ENCODE results near the gene PLA2G6.
A peak's percentile ranks its signal among the peaks of the same experiment; 100 is the strongest.
"Not testable (repeated sequence)": the region's sequence is repeated elsewhere in the genome, so short reads cannot be mapped to it uniquely, and the experiment has no call there.

The PLA2G6 gene

DNA sequence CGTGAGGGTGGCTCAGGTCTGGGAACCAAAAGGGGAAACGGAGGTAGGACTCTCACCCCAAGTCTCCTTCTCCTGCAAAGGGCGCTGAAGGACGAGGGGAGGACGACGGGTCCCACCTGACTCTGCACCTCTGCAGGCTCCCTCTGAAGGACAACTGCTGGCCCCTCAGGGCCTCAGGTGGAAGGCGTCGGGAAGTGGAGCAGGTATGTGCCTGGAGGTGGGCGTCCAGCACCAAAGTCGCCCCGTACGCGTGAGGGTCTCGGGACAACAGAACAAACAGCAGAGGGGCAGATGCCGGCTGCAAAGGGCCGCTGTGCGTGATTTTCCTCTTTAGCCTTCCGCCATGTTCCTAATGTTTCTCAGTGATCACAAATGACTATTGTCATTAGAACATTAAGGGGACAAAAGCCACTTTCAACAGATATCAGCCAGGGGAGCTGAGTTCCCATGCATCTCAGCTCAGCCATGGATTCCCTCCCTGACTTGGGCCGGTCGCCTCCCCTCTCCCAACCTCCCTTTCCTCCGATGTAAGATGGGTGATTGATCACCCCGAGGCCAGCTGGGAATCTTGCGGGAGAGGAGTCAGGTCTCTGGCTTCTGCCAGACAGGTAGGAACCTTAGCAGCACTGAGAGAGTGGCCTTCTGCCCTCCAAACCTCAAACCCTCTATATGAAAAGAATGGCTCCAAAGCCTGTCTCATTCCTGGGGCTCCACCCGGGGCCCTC is 98.5 kb downstream of the PLA2G6 start:
- no peak for DNase-seq

DNA sequence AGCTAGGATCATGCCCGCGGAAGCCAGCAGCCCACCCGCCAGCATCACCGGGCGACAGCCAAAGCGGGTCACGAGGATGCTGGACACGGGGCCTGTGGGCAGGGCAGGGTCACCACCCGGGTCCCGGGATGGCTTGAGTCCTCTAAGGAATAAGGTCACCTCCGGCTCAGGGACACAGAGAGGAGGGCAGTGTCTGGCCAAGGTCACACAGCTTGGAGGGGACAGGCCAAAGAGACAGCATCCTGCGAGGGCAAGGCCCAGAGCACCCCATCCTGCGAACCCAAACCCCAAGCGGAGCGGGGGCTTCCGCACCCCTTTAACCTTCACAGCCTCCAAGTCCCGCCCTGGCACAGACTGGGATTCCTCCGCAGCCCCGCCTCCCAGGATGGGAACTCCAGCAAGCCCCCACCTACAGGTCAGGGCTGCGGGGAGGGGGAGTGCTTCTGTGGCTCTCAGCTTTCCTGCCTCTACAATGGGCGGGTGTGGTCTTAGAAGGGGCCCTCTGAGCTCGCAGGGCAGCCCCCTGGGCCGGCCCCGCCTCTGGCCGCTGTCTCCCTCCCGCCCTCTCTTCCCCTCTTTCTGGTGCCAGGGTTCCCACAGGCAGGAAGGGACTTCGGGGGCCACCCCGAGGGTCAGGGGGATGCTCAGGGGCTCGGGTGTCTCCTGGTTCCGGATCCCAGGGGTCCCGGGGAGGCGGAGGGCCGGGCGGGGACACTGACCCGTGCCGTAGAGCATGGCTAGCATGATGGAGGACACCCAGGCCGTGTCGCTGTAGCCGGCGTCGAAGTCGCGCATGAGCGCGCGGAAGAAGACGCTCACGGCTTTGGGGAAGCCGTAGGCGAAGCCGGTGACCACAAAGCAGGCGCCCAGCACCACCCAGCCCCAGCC is 99.4 kb downstream of the PLA2G6 start:
- DNase-seq = peak in 1 of 14 donors; percentile 38

DNA sequence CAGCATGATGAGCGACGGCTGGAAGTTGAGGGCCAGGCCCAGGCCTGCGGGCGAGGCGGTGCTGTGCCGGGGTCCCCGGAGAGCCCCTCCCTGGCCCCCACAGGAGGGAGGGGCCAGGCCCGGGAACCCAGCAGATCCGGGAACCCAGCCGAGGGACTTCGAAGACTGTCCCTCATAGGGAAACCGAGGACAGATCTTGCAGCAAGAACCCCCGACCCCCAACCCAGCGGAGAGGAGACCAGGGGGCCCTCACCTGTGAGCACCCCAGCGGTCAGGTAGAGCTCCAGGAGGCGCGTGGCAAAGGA is 100.0 kb downstream of the PLA2G6 start:
- no peak for DNase-seq

DNA sequence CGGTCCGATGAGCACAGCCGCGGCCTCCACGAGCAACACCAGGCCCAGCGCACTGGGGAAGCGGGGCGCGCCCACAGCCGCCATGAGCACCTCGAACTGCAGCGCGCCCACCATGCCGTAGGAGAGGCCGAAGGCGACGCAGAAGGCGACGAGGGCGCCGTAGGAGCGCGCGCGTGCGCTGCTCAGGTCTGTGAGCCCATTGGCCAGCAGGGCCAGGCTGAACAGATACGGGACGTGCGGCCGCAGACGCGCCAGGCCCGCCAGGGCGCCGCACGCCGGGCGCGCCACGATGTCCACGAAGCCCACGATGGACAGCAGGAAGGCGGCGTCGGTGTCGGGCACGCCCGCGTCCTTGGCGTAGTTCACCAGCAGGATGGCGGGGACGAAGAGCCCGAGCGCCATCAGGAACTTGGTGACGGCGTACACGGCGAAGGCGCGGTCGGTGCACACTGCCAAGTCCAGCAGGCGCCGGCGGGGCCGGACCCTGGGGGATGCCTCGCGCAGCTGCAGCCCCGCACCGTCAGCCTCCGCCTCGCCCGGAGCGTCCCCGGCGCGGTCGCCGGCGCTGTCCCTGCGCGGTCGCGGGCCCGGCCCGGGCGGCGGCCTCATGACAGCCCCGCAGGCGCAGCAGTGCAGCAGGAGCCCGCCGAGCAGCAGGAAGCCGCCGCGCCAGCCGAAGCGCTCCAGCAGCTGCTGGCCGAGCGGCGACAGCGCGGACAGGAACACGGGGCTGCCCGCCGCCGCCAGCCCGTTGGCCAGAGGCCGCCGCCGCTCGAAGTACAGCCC is 100.6 kb downstream of the PLA2G6 start:
- DNase-seq = peak in 4 of 14 donors; percentile 12 to 45 (median 37)

DNA sequence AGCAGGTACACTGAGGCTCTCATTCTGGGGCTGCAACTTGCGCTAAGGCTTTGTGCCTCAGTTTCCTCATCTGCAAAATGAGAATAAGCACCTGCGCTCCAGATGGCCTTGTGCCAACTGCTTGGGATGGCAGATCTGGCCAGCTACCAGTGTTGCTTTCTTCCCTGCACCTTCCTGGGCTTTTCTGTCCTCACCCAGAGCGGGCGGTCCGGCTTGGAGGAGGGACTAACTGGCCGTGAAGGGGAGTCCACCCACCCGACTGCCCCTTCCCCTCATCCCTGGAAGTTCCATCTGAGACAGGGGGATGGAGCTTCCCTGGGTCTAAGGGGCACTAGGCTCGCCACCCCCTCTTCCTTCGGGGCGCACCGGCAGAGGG is 101.2 kb downstream of the PLA2G6 start:
- DNase-seq = no peak

DNA sequence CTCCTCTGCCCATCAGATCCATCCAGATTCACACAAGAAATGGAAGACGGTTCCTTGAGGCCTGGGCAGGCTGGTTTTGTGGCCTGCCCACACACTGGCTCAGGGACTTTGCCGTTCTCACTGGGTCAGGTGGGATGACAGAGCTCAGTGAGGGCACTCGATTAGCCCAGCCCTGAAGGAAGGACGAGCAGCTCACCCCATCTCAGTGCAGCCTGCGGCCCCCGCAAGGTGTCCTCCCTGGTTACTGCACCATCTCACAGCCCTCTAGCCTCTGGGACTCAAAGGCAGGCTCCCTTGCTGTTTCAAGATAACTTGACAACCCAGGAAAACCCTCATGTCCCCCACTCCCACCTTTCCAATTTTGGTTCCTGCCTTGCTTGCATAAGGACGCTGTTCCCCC is 101.8 kb downstream of the PLA2G6 start:
- DNase-seq = no peak

DNA sequence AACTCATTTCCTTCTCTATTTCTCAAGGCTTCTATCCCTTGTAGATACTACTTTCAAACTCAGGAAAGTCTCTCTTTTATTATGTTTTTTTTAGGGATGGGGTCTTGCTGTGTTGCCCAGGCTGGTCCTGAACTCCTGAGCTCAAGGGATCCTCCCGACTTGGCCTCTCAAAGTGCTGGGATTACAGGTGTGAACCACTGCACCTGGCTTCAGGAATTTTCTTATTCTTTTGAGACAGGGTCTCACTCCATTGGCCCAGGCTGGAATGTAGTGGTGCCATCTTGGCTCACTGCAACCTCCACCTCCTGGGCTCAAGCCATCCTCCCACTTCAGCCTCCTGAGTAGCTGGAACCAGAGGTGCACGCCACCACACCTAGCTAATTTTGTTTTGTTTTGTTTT is 102.4 kb downstream of the PLA2G6 start:
- DNase-seq = not testable (repeated sequence)

DNA sequence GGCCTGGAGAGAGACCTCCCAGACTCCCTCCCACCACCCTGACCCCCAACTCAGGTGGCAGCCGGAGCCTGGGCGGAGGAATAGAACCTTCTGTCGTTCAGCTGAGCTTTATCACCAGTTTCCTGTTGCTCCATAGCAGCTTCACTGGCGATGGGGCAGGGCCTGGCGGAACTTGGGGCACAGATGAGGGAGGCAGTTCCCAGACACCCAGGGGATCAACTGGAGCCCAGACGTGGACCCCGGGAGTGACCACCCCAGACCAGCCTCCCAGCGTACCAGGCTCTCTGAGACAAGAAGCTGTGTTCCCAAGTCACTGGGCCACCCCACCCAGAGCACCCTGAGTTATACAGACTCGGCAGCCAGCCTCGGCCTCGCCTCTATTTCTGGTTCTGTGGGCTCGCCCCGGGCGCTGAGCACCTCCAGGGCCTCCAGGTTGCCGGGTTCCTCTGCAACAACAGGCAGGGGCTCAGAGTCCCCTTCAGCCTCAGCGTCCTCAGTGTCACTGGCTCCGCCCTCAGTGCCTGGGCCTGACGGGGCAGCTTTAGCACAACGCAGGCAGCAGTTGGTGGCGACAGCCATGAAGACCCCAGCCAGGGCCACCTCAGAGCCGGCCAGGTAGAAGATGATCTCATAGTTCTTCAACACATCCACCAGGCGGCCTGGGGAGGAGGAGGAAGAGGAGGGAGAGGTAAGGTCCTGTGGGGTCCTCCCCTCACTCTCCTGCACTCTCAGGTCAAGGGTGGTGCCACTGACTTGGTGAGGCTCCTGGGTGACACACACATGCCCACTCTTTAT is 103.4 kb downstream of the PLA2G6 start:
- no peak for DNase-seq

DNA sequence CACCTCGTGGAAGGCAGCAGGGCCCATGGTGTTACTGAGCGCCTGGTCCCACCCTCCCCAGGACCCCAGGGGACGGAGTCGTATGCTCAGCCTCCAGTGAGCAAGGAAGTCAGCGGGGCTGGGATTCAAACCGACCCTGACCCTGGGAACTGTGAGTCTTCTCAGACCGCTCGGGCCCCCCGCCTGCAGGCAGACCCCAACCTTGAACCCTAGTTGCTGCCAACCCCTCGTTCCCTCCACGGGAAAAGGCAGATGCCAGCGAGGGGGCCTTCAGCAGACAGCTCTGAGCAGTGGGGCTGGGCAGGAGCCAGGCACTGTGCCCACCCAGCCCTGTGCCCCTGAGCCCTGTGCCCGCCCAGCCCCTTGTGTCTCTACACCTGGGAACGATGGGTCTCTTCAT is 104.0 kb downstream of the PLA2G6 start:
- no peak for DNase-seq

DNA sequence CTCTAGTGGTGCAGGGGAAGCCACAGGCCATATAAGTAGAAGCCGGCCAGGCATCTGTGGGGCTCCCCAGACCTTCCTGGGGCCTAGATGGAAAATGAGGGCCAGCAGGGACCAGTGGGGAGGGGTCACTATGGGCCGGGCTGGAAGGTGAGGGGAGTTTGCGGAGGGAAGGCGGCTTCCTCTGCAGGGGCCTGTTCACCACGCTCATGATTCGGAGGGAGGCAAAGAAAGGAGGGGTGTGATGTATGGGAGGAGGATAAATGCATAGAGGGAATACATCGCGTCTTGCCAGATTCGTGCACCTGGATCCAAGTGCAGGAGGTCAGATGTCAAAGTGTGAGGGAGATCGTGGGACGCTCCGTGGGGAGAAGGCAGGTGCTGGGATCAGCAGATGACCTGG is 104.5 kb downstream of the PLA2G6 start:
- DNase-seq = no peak

DNA sequence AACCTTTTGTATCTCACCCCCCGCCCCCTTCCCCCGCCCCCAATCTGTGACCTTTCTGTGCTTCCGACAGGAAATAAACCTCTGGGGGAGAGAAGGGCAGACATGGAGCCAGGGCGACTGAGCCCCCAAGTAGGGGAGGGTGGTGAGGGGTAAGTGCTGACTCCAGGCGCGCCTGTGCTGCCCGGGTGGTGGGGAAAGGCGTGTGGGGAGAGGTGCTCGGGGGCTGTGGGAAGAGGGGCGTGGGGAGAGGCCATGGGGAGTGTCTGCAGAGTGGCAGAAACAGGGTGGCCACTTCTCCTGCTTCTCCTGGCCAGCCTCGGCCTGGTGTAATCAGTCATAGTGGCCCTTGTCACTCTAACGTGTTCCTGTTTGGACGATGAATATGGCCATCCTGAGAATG is 105.7 kb downstream of the PLA2G6 start:
- no peak for DNase-seq

DNA sequence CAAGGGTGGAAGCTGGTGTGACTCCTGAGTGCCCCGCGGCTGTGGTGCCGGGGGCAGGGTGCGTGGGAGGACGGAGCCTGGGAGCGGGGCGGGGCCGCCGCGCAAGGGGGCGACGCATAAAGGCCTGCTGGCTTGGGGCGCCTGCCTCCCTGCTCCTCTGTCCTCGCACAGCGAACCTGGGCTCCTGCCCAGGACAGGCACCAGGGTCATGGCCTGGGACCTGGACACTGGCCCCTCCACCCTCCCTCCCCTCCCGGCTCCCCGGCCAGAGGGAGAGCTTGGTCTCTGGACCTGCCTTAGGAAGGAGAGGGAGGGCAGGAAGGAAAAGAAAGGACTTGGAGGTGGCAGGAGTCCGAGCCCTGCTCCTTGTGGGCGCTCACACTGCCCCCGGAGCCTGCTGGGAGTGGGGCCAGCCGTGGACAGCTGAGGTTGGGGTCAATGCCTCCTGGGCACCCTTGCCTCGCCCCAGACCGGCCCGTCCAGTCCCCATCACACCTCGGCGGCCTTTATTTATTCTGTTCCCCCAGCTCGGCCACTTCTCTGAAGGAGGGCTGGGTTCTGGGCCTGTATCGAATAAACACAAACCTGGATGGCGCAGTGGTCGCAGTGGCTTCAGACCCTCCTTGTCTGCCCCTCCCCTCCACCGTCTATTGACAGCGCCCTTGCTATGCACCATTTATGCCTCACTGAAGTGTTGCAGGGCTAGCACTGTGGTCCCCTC is 106.4 kb downstream of the PLA2G6 start:
- no peak for DNase-seq

DNA sequence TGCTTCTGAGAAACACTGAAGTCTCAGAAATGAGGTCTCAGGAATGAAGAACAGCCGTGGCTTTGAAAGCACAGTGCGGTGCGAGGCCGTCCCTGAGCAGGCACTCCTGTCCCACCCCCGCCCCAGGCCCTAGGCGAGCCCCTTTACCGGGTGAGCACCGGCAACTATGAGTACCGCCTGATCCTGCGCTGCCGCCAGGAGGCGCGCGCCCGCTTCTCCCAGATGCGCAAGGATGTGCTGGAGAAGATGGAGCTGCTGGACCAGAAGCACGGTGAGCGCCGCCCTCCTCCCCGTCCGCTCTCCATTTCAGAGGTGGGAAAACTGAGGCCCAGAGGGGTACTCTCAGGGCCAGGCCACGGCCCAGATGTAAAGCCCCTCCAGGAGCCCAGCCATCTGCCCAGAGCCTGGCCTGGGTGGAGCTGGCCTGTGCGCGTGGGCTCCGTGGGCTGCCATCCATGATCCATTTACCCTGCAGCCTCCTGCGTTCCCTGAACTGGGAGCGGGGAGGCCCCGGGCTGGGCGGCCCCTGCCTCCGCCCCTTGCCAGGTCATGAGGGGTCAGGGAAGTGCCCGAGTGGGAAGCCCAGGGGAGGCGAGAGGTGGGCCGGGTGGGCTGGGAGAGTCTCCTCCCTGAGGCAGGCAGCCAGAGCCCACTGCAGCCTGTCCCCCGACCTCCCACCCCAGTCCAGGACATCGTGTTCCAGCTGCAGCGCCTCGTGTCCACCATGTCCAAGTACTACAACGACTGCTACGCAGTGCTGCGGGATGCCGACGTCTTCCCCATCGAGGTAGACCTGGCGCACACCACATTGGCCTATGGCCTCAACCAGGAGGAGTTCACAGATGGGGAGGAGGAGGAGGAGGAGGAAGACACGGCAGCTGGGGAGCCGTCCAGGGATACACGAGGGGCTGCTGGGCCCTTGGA is 107.2 kb downstream of the PLA2G6 start:
- DNase-seq = no peak

DNA sequence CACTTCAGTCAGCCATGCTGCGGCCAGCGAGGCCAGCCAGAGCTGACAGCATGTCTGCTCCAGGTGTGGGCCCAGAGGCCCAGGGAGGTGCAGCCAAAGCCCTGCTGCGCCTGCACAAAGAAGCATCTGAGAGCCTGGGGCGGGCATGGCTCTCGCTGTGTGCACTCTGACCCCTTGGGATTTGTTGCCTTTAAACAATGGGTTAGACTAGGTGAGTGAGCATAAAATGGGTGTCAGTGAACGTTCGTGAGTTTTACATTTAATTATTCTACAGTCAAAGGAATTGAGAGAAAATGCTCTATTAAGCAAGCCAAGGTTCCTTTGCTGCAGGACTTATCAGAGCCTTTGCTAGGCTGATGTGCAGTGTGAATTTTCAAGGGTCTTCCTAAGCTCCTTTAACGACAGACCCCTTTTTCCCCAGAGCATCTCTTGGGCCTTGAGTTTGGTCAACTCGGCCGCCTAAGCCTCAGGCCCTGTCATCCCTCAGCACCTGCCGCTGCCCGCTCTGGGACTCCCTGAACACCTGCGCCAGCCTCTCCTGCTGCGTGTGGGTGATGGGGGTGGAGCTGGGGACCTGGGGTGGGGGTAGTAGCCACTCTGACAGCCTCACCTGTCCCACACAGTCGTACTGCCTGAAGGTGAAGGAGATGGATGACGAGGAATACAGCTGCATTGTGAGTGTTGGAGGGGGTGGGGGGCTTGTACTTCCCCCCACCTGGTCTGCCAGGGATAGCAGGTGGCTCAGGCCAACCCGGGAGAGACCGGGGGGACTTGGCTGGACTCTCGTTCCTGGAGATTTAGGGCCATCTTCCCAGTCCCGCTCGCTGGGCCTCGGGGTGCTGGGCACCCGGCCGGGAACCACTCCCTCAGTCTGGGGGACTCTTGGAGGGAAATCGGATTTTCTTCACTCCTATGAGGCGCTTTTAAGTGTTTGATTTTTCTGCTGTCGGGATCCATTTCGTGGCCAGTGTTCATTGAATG is 108.2 kb downstream of the PLA2G6 start:
- no peak for DNase-seq

DNA sequence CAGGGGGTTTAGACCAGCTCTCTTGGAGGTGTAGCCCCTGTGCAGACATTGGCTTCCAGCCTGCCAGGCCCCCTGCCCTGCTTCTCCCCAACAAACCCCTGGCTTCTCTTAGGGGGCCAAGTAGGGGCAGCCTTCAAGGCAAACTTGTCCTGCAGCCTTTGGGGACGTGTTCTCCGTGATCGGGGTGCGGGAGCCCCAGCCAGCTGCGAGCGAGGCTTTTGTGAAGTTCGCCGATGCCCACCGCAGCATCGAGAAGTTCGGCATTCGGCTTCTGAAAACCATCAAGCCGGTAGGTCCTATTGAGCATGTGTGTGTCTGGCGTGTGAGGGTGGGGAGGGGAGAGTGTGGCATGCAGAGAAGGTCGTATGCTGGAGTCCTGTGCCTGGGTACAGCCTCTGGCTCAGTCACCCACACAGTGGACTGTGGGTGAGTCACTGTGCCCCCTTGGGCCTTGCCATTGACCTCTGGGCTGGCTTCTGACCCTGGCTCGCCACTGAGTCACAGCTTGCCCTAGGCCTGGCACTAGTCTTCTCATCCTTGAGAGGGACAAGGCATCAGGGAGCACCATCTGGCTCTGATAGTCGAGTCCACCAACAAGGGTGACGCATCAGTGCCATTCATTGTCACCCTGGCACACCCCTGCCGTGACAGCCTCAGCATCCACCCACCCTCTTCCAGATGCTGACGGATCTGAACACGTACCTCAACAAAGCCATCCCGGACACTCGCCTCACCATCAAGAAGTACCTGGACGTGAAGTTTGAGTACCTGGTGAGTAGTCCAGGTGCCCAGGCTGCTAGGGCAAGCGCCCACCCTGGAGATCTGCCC is 109.1 kb downstream of the PLA2G6 start:
- no peak for DNase-seq

DNA sequence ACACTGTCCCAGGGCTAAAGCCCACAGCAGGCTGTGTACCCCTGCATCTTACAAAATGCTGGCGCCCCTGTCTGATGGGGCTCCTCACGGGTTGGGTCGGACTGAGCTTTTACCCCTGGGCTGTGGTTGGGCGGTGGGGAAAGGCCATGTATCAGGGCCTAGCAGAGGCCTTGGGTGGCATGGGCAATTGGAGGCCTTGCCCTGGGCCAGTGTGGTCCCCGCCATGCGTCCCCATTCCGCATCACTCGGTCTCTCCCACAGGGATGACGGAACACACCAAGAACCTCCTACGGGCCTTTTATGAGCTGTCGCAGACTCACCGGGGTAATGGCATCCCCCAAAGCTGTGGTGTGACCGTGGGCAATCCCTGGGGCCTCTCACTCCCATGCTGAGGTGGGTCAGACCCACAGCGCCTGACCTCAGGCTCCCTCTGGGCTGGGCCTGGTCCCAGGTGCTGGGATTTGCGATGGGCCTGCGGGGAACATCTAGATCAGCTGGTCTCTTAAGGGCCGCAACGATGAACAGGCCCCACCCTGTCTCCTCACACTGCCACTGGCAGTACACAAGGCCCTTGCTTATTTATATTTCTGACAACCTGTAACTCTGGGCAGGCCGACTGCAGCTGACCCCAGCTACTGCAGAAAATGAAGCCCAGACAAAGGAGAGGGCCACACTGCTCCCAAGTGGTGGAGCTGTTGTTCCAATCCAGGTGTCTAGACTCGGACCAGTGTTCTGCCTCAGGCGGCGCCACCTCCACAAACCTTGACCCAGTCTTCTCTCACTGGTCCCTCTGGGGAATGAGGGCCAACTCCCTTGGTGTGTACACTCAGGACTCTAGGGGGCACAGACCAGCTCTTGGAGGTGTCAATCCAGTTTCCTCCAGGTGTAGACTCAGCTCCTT is 110.0 kb downstream of the PLA2G6 start:
- DNase-seq = no peak

DNA sequence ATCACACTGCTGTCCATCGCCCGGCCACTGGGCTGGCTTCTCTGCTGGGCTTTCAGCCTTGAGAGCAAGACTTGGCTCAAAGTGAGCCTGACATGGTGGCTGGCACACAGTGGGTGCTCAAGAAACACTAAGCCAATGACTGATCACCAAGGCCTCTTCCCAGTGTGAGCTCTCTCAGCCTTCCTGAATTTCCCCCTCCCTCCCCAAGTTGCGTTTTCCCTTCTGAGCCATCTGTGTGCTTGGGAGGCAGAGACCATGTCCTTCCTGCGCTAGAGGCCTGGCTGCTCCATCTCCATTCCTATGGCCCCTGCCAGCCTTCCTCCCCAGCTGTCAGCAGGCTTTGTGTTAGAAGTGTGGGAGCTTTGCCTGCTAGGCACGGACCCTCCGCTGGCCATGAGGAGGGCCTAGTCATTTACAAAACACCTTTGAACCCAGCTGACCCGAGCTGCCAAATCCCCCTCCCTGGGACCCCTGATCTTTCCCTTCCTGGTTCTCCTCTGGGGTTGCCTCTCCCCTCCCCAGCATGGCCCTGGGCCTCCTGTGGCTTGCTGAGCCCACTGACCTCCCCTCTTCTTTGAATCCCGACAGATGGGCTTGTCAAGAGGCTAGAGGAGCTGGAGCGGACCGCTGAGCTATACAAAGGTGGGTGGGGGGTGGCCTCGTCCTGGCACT is 111.2 kb downstream of the PLA2G6 start:
- peak in 1 of 14 donors; percentile 72 for DNase-seq

Measured in C1 segment of cervical spinal cord (tissue), 14 donors.